ENCODE measurements around the gene GRPEL1.

The GRPEL1 gene

DNA sequence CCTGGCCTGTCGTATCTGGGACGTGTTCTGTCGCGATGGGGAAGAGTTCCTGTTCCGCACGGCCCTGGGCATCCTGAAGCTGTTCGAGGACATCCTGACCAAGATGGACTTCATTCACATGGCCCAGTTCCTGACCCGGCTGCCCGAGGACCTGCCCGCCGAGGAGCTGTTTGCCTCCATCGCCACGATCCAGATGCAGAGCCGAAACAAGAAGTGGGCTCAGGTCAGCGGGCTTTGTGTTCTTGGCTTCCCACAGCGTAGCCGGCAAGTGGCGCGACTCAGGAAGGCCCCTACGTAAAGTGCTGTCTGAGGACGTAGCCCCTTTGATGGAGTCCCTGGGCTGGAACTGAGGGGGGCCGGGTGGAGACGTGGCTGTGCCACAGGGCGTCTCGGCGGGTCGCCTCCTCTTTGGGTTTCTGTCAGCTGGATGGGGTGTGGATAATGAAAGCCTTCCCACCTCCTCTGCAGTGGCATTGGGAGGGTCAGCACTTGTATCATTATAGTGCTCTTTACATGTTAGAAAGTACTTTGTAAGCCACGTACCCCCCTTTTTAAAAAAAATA is 42.7 kb downstream of the GRPEL1 start:
- no peak overlapping the region for H3K4me3 ChIP-seq (ENCODE audit: low read length)
- H3K27me3 ChIP-seq (ENCODE audit: control insufficient read depth, low read length), result no peaks in the 10 kb centered on the region
- peaks cover 3% of the 10 kb centered on the region; the same call in 1 of the 2 replicates for H4K20me1 ChIP-seq (ENCODE audit: control insufficient read depth, insufficient read depth, low read depth, low read length)
- H3K36me3 ChIP-seq (ENCODE audit: control insufficient read depth, low read length), result peaks cover 72% of the 10 kb centered on the region
- H3F3A ChIP-seq (ENCODE audit: control insufficient read depth, insufficient read depth), result no peaks in the 10 kb centered on the region
- no peaks in the 10 kb centered on the region for H3K79me2 ChIP-seq (ENCODE audit: control insufficient read depth, low read length)
- H3K27ac ChIP-seq (ENCODE audit: low read depth, low read length), result no peak overlapping the region
- no peak for TF ChIP-seq EZH2phosphoT487 (IDR thresholded peaks at IDR 0.05; ENCODE audit: borderline replicate concordance, low read length)
- TF ChIP-seq, protein P1, sequence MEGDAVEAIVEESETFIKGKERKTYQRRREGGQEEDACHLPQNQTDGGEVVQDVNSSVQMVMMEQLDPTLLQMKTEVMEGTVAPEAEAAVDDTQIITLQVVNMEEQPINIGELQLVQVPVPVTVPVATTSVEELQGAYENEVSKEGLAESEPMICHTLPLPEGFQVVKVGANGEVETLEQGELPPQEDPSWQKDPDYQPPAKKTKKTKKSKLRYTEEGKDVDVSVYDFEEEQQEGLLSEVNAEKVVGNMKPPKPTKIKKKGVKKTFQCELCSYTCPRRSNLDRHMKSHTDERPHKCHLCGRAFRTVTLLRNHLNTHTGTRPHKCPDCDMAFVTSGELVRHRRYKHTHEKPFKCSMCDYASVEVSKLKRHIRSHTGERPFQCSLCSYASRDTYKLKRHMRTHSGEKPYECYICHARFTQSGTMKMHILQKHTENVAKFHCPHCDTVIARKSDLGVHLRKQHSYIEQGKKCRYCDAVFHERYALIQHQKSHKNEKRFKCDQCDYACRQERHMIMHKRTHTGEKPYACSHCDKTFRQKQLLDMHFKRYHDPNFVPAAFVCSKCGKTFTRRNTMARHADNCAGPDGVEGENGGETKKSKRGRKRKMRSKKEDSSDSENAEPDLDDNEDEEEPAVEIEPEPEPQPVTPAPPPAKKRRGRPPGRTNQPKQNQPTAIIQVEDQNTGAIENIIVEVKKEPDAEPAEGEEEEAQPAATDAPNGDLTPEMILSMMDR (IDR thresholded peaks at IDR 0.05; ENCODE audit: low read depth, low read length, poor library complexity, severe bottlenecking), result no peak
- no peak overlapping the region for H3K4me2 ChIP-seq (ENCODE audit: low read length)
- no peaks in the 10 kb centered on the region for H3K9me3 ChIP-seq (ENCODE audit: control insufficient read depth, insufficient read depth, low read length)
- H3K9me2 ChIP-seq (replicated peaks; ENCODE audit: control insufficient read depth, low read length), result no peaks in the 10 kb centered on the region
- H3K4me1 ChIP-seq (ENCODE audit: control insufficient read depth, low read length), result no peaks in the 10 kb centered on the region

DNA sequence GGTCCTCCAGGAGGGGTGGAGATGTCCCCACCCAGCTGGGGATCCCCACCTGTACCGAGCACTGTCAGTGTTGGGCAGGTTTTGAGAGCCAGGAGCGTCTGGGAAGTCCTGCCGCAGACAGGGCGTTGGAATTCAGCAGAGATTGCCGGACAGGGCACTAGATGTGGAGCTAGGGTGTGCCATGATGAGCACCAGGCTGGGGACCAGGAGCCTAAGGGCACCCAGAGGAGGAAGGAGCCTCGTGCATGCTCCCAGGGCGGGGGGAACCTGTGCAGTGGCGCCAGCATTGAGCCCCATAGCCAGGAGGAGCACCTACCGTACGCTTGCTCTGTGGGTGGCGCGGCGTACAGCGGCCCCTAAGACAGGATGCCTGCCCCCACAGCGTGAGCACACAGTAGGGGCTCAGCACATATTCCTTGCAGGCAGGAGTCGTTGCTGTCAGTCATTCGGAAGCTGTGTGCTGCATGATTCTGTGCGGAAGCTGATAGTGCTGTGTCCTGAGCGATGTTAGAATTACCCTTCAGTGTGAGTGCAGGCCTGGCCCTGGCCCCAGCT is 43.5 kb downstream of the GRPEL1 start:
- H3F3A ChIP-seq (ENCODE audit: control insufficient read depth, insufficient read depth), result no peaks in the 10 kb centered on the region
- no peak overlapping the region for H3K4me2 ChIP-seq (ENCODE audit: low read length)
- TF ChIP-seq EZH2phosphoT487 (IDR thresholded peaks at IDR 0.05; ENCODE audit: borderline replicate concordance, low read length), result no peak
- TF ChIP-seq, protein P1 (IDR thresholded peaks at IDR 0.05; ENCODE audit: low read depth, low read length, poor library complexity, severe bottlenecking), result no peak
- peaks cover 3% of the 10 kb centered on the region; the same call in 1 of the 2 replicates for H4K20me1 ChIP-seq (ENCODE audit: control insufficient read depth, insufficient read depth, low read depth, low read length)
- no peaks in the 10 kb centered on the region for H3K79me2 ChIP-seq (ENCODE audit: control insufficient read depth, low read length)
- no peaks in the 10 kb centered on the region for H3K27me3 ChIP-seq (ENCODE audit: control insufficient read depth, low read length)
- no peaks in the 10 kb centered on the region for H3K9me2 ChIP-seq (replicated peaks; ENCODE audit: control insufficient read depth, low read length)
- H3K4me3 ChIP-seq (ENCODE audit: low read length), result no peak overlapping the region
- H3K9me3 ChIP-seq (ENCODE audit: control insufficient read depth, insufficient read depth, low read length), result no peaks in the 10 kb centered on the region
- no peak overlapping the region for H3K27ac ChIP-seq (ENCODE audit: low read depth, low read length)
- peaks cover 70% of the 10 kb centered on the region for H3K36me3 ChIP-seq (ENCODE audit: control insufficient read depth, low read length)
- no peaks in the 10 kb centered on the region for H3K4me1 ChIP-seq (ENCODE audit: control insufficient read depth, low read length)

DNA sequence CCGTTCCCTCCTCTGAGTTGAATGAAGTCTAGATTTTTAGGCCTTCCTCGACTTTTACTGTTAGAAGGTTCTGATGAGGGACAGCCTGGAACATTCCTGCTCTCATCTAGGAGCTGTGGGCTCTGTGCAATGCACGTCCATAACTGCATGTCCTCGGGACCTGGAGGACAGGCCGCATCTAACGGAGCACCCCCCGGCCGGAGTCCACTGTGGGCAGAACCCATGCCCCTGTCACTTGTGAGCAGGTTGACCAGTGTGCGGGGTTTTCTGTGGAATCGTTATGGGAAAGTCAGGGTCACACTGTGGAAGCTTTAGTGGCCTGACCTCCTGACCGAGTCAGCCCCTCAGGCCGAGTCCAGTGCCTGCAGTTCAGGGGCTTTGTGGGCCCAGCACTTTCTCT is 44.0 kb downstream of the GRPEL1 start:
- Histone ChIP-seq H3F3A (ENCODE audit: control insufficient read depth, insufficient read depth) (no peaks in the 10 kb centered on the region), H3K79me2 (ENCODE audit: control insufficient read depth, low read length) (no peaks in the 10 kb centered on the region), H3K9me3 (ENCODE audit: control insufficient read depth, insufficient read depth, low read length) (no peaks in the 10 kb centered on the region), H3K4me2 (ENCODE audit: low read length) (no peak overlapping the region), H3K4me3 (ENCODE audit: low read length) (no peak overlapping the region), H3K9me2 (replicated peaks; ENCODE audit: control insufficient read depth, low read length) (no peaks in the 10 kb centered on the region), H4K20me1 (ENCODE audit: control insufficient read depth, insufficient read depth, low read depth, low read length) (peaks cover 3% of the 10 kb centered on the region; the same call in 1 of the 2 replicates), H3K27ac (ENCODE audit: low read depth, low read length) (no peak overlapping the region), H3K27me3 (ENCODE audit: control insufficient read depth, low read length) (no peaks in the 10 kb centered on the region), H3K36me3 (ENCODE audit: control insufficient read depth, low read length) (peaks cover 65% of the 10 kb centered on the region), H3K4me1 (ENCODE audit: control insufficient read depth, low read length) (no peaks in the 10 kb centered on the region)
- TF ChIP-seq, protein P1 (IDR thresholded peaks at IDR 0.05; ENCODE audit: low read depth, low read length, poor library complexity, severe bottlenecking), result no peak
- TF ChIP-seq EZH2phosphoT487 (IDR thresholded peaks at IDR 0.05; ENCODE audit: borderline replicate concordance, low read length), result no peak
